Fibroblast of lung (primary cell): Measurements from ENCODE around the gene CMTM4.

Experiments
- EZH2 ChIP-seq: IDR thresholded peaks from 2 replicates; pipeline ENCODE4 v1.5.1; 2012; ENCODE audit warnings: low read length, control low read depth, mild to moderate bottlenecking; ENCODE audit errors: missing control alignments
- TF ChIP-seq, protein P1 (sequence below), 2 donors: IDR thresholded peaks in 1 of 2; conservative IDR thresholded peaks in 1 of 2; 1 replicate in 1 of 2; 2 replicates in 1 of 2; pipeline ENCODE4 v1.5.1; 2011 to 2012; ENCODE audit warnings: low read length in 2 of 2, control low read depth in 1 of 2, inconsistent platforms in 1 of 2, low read depth in 1 of 2, mild to moderate bottlenecking in 1 of 2

DNA sequence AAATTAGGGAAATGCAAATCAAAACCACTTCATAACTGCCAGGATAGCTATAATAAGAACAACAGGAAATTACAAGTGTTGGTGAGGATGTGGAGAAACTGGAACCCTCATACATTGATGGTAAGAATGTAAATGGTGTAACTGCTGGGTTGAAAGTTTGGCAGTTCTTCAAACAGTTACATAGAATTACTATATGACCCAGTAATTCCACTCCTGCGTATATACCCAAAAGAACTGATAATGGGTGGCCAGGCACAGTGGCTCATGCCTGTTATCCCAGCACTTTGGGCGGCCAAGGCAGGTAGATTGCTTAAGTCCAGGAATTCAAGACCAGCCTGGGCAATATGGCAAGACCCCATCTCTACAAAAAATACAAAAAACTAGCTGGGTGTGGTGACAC is 4.5 kb upstream of the CMTM4 start:
- TF ChIP-seq, protein P1, sequence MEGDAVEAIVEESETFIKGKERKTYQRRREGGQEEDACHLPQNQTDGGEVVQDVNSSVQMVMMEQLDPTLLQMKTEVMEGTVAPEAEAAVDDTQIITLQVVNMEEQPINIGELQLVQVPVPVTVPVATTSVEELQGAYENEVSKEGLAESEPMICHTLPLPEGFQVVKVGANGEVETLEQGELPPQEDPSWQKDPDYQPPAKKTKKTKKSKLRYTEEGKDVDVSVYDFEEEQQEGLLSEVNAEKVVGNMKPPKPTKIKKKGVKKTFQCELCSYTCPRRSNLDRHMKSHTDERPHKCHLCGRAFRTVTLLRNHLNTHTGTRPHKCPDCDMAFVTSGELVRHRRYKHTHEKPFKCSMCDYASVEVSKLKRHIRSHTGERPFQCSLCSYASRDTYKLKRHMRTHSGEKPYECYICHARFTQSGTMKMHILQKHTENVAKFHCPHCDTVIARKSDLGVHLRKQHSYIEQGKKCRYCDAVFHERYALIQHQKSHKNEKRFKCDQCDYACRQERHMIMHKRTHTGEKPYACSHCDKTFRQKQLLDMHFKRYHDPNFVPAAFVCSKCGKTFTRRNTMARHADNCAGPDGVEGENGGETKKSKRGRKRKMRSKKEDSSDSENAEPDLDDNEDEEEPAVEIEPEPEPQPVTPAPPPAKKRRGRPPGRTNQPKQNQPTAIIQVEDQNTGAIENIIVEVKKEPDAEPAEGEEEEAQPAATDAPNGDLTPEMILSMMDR (conservative IDR thresholded peaks at IDR 0.05 in 1 of 2, IDR thresholded peaks at IDR 0.05 in 1 of 2; ENCODE audit: low read depth in 1 of 2, low read length in 2 of 2), result no peak
- no peak for TF ChIP-seq EZH2
